Cerebellar cortex (tissue), 1 donor: ENCODE data around the gene ACTR1A.
"Not testable (repeated sequence)": the region's sequence is repeated elsewhere in the genome, so short reads cannot be mapped to it uniquely, and the experiment has no call there.

ENCODE experiments used
- DNase-seq: peaks from one replicate; pipeline ENCODE4 v3.0.0-alpha.2; 2015; ENCODE audit warnings: low spot score

Gene ACTR1A

DNA sequence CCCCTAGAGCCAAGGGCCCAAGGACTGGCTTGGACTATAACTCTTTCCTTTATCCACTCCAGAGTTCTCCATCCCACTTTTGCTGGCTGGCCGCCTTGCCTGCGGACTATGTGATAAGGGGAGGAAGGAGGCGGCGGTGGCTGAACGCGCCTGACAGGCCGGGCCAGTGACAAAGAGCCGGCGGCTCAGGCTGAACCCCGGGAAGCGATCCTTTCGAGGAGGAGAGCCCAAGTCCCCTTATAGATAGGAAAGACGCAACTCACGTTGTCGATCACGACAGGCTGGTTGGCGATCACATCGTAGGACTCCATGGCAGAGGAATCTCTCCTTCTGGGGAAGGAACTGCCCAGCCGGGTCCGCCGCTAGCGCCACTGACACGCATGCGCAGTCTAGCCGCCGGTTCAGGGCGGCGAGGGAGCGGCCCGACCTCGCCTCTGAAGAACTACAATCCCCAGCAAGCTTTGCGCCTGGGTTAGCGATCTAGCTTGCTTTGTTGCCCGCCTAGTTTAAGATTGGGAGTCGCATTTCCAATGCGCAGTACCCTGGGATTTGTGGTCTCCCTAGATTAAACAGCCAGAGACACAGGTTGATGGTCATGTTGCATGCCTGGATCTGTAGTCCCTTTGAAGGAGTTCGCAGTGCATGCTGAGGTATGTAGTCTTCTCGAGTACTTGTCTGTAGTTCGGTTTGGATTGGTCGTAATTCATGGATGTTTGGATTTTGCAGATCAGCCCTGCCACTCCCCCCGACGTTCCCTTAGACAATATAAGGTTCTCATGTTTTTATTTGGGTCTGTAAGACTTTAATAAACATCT lies at the start of gene ACTR1A:
Gene ACTR1A (minus strand): TSS at position 376 of the 815 bp plus-strand sequence. CDS start 65 bp downstream, at position 311.
- peak; percentile 100 for DNase-seq

DNA sequence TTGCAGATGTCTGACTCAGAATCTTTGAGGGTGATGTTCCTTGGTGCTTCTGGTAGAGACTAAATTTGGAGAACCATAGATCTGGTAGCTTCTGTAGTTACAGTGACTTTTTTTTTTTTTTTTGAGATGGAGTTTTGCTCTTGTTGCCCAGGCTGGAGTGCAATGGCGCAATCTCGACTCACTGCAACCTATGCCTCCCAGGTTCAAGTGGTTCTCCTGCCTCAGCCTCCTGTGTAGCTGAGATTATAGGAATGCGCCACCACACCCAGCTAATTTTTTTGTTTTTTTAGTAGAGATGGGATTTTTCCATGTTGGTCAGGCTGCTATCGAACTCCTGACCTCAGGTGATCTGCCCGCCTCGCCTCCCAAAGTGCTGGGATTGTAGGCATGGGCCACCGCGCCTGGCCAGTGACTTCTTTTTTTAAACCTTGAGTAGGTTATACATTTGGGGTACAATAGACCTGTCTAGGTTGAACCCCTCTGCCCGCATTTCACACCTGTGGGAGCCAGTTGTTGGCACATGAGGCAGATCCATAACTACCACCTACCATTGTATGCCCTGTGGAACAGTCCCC lies 48.2 kb upstream of the ACTR1A start:
- no peak for DNase-seq

DNA sequence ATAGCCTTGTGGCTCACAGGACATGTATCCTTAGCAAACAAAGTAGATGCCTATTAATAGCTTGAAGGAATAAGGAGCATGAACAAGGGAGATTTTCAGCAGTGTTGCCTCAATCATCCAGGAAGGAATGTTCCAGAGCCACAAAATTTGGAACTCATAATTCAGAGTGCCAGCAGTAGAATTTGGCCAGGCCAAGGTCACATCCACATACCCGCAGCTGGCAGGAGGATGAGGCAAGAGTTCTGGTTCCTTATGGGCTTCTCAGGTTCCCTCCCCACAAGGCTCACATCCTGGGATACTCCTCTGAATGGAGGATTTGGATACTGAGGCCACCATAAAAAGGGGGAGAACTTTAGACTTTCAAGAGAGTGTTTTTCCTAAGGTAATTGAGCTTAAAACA lies 47.0 kb upstream of the ACTR1A start:
- no peak for DNase-seq

DNA sequence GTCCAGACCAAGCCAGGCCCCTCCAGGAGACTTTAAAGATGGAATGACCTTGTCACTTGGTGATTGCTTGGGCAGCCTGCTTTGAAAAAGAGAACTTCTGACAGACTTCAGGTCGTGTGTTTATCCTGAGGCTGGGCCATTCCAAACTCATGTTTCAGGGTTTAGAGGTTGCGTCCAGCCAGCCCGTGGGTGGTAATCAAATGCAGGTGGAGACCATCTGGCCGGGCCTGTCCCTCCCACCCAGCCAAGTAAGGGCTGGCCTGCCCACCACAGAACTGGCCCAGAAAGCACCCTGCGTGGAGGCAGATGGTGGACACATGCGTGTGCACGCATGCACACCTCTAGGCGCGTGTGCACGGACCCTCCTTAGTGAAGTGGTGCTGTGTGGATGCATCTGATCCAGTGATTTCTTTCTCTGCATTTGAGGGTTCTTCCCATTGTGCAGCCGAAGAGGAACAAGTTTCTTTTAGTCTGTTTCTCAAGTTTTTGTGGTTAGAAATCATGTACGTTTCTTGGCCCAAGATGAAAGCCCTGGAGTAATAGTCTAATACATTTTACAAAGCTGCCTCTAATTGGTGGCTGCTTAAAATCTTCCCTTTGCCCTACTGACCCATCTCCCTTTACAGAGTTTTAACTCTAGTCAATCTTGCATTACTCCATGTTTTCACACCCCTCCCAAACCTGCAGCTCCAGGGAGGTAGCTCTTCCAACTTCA lies 44.3 kb upstream of the ACTR1A start:
- peak; percentile 86 for DNase-seq

DNA sequence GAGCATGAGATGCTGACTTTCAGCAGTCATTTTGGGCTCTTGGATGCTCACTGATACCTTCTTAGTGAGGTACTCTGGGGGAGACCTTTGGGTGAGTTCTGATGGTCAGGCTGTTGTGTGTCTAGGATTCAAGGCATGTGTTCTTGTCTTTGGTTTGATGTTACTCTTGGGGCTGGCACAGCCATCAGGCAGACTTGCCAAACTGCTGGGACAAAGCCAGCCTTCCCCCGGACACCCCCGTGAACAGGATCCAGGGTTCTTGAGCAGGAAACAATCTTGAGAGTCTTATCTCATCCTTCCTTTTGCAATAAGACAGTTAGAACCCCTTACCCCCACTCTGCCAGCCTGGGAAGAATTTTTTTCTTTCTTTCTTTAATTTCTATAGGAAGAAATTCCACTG lies 43.5 kb upstream of the ACTR1A start:
- peak; percentile 64 for DNase-seq

DNA sequence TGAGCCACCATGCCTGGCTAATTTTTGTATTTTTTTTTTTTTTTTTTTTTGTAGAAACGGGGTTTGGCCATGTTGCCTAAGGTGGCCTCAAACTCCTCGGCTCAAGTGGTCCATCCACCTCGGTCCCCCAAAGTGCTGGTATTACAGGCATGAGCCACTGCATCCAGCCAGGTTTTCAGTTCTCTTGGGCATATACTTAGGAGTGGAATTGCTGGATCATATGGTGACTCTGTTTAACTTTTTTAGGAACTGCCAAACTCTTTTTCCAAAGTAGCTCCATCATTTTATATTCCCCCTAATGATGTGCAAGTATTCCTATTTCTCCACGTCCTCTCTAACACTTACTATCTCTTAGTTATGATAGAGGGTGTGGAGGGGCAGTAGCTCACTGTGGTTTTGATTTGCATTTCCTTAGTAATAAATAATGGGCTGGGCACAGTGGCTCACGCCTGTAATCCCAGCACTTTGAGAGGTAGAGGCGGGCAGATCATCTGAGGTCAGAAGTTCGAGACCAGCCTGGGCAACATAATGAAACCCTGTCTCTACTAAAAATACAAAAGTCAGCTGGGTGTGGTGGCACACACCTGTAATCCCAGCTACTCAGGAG lies 42.9 kb upstream of the ACTR1A start:
- no peak for DNase-seq

DNA sequence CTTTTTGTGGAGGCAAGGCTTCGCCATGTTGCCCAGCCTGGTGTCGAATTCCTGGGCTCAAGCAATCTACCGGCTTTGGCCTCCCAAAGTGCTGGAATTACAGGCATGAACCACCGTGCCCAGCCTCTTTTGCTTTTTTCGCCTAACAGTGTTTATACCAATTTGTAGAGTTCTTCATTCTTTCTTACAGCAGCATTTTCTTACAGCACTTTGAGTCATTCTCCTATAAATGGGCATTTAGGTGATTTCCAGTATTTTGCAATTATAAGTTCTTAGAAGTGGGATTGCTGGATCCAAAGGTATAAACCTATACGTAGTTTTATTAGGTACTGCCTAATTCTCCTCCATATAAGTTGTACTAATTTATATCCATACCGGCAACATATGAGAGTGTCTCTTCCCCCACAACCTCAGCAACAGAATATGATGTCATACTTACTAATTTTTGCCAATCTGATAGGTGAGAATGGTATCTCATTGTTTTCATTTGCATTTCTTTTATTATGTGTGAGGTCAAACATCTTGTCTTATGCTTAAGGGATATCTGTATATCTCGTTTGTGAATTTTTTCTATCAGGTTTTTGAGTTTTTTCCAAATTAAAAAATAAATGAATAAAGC lies 40.4 kb upstream of the ACTR1A start:
- no peak for DNase-seq

DNA sequence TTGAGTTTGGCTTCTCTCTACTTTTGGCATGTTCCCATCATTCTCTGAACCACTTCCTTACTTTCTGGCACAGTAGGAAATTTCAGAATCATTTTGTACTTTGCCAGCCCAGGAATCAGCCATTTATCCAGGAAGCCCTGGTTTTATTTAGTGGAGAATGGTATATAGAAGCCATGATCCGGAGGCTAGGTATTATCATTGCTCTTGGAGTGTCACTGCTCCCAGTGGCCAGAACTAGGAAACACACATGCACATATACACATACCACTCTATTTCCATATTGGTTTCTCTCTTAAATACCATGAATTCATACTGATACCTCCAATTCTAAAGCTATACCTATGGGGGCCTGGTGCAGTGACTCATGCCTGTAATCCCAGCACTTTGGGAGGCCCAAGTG lies 37.5 kb upstream of the ACTR1A start:
- DNase-seq = peak; percentile 49

DNA sequence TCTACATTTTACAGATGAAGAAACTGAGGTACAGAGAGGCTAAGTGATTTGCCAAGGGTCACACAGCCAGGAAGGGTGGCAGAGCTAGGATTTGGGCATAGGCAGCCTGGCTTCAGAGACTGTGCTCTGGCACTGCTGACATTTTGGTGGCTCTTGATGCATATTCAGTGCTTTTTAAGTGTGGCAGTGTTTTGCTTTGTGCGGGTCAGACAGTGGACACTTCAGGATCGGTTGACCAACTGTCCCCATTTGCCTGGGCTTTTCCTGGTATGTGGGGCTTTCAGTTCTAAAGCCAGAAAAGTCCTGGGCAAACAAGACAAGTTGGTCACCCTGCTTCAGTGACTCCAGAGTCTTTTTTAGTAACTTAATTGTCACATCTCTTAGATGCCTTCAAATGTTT lies 36.3 kb upstream of the ACTR1A start:
- DNase-seq = no peak

DNA sequence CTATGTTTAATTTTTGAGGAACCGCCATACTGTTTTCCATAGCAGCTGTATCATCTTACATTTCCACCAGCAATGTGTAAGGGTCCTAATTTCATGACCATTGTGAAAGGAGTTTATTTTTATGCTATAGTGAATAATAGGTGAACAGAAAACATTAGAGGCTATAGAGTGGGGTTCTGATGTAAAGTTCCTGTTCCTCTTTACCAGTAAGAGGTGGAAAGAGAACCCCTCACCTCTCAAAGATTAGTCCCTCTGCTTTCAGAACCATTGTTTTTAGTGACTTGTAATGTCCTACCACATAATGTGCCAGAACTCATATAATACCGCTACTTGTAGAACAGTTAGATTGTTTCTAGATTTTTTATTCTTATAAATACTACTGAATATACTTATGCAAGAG lies 35.4 kb upstream of the ACTR1A start:
- no peak for DNase-seq

DNA sequence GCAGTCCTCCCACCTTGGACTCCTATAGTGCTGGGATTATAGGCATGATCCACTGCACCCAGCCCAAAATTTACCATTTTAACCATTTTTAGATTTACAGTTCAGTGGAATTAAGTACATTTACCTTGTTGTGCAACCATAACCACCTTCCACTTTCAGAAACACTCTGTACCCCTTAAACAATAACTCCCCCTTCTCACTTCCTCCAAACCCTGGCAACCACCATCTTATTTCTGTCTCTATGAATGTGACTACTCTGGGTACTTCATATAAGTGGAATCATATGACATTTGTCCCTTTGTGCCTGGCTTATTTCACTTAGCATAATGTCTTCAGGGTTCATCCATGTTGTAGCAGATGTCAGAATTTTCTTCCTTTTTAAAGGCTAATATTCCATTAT lies 34.9 kb upstream of the ACTR1A start:
- DNase-seq = no peak

DNA sequence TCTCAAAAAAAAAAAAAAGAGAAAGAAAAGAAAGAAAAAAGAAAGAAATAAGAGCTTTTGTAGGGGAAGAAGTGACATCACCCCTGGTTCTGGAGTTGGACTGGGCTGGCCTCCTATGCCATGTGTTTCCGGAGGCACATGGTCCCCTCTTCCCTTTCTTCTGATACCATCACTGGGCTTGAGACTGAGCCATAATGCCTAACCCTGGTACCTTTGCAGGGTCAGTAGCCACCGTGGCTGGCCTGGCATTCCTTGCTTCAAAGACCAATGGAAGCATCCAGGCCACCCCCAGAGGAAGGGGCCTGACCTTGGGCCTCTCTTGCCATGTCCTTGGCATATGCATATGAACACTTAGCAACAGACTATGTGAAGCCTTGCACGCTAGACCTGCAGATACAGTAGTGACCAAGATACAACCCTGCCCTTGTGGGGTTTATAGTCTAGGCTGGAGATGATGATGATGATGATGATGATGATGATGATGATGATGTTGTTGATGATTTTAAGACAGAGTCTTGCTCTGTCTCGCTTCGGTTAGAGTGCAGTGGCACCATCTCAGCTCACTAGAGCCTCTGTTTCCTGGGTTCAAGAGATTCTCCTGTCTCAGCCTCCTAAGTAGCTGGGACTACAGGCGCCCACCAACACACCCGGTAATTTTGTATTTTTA lies 33.1 kb upstream of the ACTR1A start:
- DNase-seq = no peak

DNA sequence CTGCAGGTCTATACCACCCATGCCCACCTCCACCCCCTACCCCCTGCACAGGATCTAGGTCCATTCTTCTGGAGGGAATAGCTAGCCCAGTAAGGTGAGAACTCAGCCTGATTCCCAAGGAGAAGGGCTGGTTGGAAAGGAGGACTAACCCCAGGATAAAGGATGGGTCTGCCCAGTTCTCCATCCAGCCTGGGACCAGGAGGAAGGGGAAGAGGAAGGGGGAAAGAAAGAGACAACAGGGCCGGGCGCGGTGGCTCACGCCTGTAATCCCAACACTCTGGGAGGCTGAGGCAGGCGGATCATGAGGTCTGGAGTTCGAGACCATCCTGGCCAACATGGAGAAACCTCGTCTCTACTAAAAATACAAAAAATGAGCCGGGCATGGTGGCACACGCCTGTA lies 32.5 kb upstream of the ACTR1A start:
- DNase-seq = not testable (repeated sequence)

DNA sequence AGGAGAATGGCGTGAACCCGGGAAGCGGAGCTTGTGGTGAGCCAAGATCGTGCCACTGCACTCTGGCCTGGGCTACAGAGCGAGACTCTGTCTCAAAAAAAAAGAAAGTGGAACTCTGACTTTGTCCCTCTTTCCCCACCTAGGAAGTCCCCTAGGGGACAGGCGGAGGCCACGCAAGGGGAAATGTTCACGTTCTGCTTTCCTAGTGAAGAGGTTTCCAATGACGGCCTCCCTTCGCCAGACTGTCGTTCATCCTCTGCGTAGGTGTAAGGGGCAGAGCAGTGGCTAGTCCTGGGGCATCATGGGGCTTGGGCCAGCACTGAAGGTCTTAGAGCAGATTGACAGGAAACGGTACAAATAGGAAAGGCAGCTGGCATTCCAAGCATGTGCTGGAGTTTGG lies 31.8 kb upstream of the ACTR1A start:
- DNase-seq = no peak

DNA sequence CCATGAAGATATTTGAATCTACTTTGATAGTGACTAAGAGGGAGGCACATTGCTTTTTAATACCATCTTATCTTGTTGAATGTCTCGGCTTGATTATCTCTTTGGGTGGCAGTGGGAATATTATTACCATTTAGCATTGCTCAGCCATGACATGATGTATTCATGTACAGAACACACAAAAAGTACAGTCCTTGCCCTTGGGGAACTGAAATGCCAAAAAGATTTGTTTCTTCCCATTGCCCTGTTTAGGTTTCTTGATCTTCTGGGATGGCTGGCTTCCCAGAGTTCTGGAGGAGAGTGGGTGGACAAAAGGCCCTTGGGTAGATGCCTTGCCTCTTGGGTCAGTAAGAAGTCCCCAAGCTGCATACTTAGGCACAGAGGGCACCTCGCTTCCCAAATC lies 25.0 kb upstream of the ACTR1A start:
- no peak for DNase-seq

DNA sequence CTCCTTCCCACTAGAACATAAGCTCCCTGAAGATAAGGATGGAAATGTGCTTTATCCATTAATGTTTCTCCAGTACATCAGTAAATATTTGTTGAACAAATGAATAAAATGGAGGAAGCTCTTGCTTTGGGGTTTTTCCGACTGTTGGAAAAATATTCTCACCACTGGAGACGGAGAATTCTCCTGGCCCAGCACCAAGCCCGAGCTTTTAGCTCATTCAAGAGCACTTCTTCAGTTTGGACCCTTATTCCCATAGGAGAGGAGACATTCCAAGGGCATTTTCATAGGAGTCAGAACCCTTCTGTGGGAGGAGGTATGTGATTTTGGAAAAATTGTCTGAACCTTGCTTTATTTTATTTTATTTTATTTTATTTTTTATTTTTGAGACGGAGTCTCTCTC lies 22.2 kb upstream of the ACTR1A start:
- DNase-seq = no peak

DNA sequence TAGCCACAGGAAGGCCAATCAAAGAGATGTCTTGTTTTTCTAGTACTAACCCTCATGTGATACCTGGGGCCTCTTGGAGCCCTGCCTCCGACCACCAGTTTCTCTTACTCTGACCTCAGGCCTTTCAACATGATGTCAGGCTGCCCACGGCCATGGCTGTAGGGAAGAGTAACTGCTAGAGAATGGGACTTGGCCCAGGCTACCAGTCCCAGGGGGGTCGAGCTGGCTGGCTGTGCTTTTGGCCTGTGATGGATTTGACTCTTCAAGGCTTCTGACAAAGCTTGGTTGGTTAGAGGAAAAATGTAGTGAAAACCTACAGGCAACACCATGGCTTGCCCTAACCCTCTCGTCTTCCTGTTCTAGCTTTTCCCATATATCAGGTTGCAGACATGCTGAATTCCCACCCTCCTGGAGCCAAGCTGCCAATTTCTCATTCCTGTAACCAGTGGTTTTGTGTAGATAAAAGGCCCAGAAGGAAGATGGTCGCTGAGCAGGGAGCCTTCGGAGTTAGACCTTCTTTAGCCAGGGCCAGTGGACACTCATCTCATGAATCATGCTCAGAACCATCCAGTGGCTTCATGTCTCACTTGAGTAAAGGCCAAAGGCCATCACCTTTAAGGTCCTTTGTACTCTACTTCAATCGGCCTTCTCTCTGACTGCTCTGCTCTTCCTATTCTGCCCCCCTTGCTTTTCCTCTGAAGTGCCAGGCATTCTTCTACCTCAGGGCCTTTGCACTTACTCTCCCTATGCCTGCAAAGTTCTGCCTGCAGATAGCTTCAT lies 20.9 kb upstream of the ACTR1A start:
- DNase-seq = no peak

DNA sequence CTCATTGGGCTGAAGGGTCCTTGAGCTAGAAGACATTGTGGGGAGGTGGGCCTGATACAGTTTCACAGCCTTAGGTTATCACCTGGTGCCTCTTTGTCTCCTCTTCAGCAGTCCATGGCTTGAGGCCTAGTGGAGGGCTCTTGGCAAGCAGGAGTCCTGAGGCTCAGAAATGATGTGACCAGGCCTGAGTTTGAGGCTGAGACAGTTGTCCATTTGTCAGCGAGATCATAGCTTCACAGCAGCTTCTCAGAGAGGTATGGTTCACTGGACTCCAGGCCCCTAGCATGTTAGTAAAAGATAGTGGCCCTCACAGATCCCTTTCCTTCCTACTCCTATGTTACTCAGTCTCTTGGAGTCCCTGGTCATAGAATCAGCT lies 20.4 kb upstream of the ACTR1A start:
- DNase-seq = no peak

DNA sequence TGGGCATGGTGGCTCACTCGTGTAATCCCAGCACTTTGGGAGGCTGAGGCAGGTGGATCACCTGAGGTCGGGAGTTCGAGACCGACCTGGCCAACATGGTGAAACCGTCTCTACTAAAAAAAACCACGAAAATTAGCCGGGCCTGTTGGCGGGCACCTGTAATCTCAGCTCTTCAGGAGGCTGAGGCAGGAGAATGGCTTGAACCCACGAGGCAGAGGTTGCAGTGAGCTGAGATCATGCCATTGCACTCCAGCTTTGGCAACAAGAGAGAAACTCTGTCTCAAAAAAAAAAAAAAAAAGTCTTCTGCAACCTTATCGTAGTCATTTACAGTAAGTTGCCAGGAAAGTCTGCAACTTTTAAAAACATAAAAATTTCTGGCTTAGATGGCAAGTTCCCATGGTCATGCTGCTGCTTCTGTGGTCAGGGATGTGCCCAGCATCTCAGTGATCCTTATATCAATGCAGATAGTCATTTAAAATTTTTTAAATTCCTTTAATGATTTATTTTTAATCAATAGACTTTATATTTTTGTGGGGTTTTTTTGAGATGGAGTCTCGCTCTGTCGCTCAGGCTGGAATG lies 16.8 kb upstream of the ACTR1A start:
- DNase-seq = no peak

DNA sequence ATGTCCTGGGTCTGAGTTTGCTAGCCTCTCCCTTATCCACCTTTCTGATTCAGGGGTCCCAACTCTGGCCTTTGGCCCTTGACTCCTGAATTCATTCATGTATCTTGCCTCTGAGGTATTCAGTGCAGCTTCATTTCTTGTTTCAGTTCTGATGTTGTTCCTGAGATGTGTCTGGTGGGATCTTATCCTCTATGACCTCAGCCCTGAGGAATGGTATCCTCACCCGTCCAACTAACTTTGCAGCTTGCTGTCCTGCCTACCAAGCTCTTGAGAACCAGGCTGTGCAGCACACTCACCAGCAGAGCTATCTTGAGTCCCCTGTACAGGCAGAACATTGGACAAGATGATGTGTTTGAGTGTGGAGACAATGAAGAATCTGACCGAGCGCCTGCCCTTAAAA lies 15.0 kb upstream of the ACTR1A start:
- no peak for DNase-seq

DNA sequence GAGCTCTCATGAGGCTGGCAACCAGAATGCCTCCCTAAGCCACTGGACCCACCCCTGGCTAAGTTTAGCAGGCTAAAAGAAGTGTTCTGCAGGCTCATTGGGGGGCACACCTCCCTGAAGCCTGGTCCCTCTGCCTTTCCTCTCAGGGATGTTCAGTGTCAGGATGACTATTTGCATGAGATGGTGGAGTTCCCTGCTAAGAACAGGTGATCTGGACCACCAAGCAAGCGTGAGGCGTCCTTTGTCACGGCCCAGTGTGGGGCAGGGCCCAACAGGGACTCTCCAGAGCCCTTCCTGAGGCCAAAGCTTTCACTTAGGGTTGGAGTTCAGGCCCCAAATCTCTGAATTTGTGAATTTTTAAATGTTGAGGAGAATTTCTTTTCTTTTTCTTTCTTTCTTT lies 13.2 kb upstream of the ACTR1A start:
- DNase-seq = no peak
